K562 (cell line): Measurements from ENCODE around the gene RPL39L.

ENCODE experiments used
- CBX5 ChIP-seq: IDR thresholded peaks from 2 replicates; pipeline ENCODE4 v1.6.1; 2014; ENCODE audit warnings: low read depth, borderline replicate concordance
- EP300 ChIP-seq: IDR thresholded peaks from 2 replicates; pipeline ENCODE4 v1.6.1; 2012; ENCODE audit warnings: low read length, improper control_type of control experiment
- POLR2G ChIP-seq: fragments of 200-400 bp; formaldehyde crosslinking; IDR thresholded peaks from 2 replicates; pipeline ENCODE4 v1.6.1; 2017; ENCODE audit warnings: low read depth, mild to moderate bottlenecking, antibody characterized with exemption, low read length, moderate library complexity
- TF ChIP-seq, protein P1 (sequence below), 3 experiments: IDR thresholded peaks in 2 of 3; conservative IDR thresholded peaks in 1 of 3; 2 replicates each; pipeline ENCODE4 v1.5.1; 2011 to 2012; ENCODE audit warnings: low read length in 3 of 3, mild to moderate bottlenecking in 3 of 3, control low read depth in 2 of 3, improper control_type of control experiment in 1 of 3, inconsistent platforms in 1 of 3, low read depth in 1 of 3, mixed read lengths in 1 of 3, moderate library complexity in 1 of 3; ENCODE audit not compliant: insufficient read depth in 2 of 3
- TF ChIP-seq, protein P2 (sequence below): fragments of 450-650 bp; IDR thresholded peaks from 2 replicates; pipeline ENCODE4 v1.7.0; 2016; ENCODE audit warnings: borderline replicate concordance

DNA sequence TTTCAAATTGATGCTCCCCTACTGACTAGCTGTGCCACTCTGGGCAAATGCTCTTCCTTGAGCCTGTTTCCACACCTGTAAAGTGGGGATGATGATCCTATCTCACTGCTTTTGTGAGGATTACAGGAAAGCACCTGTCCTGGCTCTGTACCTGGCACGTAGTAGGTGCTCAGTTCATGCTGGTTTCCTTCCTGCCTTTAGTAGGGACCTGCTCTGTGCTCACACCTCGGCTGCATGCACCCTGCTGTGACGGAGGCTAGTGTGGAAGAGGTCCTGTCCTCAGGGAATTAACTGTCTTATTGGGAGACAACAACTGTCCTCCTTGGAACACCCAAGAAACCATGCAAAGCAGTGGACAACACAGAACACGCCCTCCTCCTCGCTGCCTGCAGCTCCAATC lies 61.8 kb downstream of the RPL39L start:
- TF ChIP-seq, protein P1, sequence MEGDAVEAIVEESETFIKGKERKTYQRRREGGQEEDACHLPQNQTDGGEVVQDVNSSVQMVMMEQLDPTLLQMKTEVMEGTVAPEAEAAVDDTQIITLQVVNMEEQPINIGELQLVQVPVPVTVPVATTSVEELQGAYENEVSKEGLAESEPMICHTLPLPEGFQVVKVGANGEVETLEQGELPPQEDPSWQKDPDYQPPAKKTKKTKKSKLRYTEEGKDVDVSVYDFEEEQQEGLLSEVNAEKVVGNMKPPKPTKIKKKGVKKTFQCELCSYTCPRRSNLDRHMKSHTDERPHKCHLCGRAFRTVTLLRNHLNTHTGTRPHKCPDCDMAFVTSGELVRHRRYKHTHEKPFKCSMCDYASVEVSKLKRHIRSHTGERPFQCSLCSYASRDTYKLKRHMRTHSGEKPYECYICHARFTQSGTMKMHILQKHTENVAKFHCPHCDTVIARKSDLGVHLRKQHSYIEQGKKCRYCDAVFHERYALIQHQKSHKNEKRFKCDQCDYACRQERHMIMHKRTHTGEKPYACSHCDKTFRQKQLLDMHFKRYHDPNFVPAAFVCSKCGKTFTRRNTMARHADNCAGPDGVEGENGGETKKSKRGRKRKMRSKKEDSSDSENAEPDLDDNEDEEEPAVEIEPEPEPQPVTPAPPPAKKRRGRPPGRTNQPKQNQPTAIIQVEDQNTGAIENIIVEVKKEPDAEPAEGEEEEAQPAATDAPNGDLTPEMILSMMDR (IDR thresholded peaks at IDR 0.05 in 2 of 3, conservative IDR thresholded peaks at IDR 0.05 in 1 of 3; ENCODE audit: insufficient read depth in 2 of 3, low read depth in 1 of 3, low read length in 3 of 3) = no peak
- TF ChIP-seq, protein P2, sequence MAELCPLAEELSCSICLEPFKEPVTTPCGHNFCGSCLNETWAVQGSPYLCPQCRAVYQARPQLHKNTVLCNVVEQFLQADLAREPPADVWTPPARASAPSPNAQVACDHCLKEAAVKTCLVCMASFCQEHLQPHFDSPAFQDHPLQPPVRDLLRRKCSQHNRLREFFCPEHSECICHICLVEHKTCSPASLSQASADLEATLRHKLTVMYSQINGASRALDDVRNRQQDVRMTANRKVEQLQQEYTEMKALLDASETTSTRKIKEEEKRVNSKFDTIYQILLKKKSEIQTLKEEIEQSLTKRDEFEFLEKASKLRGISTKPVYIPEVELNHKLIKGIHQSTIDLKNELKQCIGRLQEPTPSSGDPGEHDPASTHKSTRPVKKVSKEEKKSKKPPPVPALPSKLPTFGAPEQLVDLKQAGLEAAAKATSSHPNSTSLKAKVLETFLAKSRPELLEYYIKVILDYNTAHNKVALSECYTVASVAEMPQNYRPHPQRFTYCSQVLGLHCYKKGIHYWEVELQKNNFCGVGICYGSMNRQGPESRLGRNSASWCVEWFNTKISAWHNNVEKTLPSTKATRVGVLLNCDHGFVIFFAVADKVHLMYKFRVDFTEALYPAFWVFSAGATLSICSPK = no peak
- no peak for TF ChIP-seq EP300
- TF ChIP-seq CBX5 = no peak
- no peak for TF ChIP-seq POLR2G
